ENCODE data around the gene CLIP3.

DNA sequence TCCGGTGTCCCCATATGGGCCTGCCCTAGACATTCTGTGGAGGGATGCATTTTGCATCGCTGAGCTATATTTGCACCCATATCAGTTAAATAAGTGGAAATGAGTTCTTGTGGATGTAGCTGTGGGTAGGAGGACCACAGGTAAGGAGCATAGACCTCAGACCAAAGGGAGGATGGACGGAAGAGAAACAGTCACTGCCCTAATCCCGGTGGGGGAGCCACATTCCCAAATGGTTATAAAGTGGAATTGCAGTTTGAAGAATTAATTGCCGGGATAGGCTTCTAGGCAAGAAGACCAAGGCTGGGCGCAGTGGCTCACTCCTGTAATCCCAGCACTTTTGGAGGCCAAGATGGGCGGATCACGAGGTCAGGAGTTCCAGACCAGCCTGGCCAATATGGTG, 35.9 kb downstream of the CLIP3 start:
- TF ChIP-seq CTCF (IDR thresholded peaks at IDR 0.05) = no peak
- TF ChIP-seq POLR2A (IDR thresholded peaks at IDR 0.05) = no peak

Data from adrenal gland (tissue), 5 donors.